HepG2 (cell line): ENCODE measurements around the gene CTIF. TPM values are rescaled to one million over a fixed set of nuclear protein-coding genes. Genes with fewer than 3 reads are reported as not detected.
A peak's percentile ranks its signal among the peaks of the same experiment; 100 is the strongest.

Experiments used
- BCL3 ChIP-seq: sonication (generic); formaldehyde crosslinking; IDR thresholded peaks from 2 replicates; pipeline ENCODE4 v1.5.1; 2020; ENCODE audit warnings: mild to moderate bottlenecking, missing genetic modification reagents, moderate library complexity
- DPF2 ChIP-seq: sonication (generic); formaldehyde crosslinking; IDR thresholded peaks from 2 replicates; pipeline ENCODE4 v1.4.0; 2020; ENCODE audit warnings: mild to moderate bottlenecking, low read depth, missing genetic modification reagents, borderline replicate concordance
- FOSL2 ChIP-seq: sonication (generic); formaldehyde crosslinking; IDR thresholded peaks from 2 replicates; pipeline ENCODE4 v1.4.0; 2020; ENCODE audit warnings: missing genetic modification reagents
- GATAD2A ChIP-seq: IDR thresholded peaks from 2 replicates; pipeline ENCODE4 v1.6.1; 2016
- HMG20B ChIP-seq: conservative IDR thresholded peaks from 2 replicates; pipeline ENCODE4 v1.6.1; 2016; ENCODE audit warnings: missing genetic modification reagents, missing compliant biosample characterization
- KLF13 ChIP-seq: sonication (generic); formaldehyde crosslinking; IDR thresholded peaks from 2 replicates; pipeline ENCODE4 v1.4.0; 2020; ENCODE audit warnings: mild to moderate bottlenecking, missing genetic modification reagents
- KLF16 ChIP-seq, 2 experiments: sonication (generic) in 1 of 2; formaldehyde crosslinking in 1 of 2; IDR thresholded peaks; 2 replicates each; pipeline versions ENCODE4 v1.6.1 to v1.8.0; 2016 to 2023; ENCODE audit warnings: missing genetic modification reagents in 2 of 2, missing compliant biosample characterization in 1 of 2
- KMT2B ChIP-seq: IDR thresholded peaks from 2 replicates; pipeline ENCODE4 v1.6.1; 2016; ENCODE audit warnings: missing genetic modification reagents, missing compliant biosample characterization
- MEIS1 ChIP-seq: sonication (generic); formaldehyde crosslinking; IDR thresholded peaks from 2 replicates; pipeline ENCODE4 v1.9.0; 2021; ENCODE audit warnings: mild to moderate bottlenecking, missing genetic modification reagents, moderate library complexity, borderline replicate concordance
- NKX3-1 ChIP-seq: sonication (generic); formaldehyde crosslinking; IDR thresholded peaks from 2 replicates; pipeline ENCODE4 v1.5.0; 2020; ENCODE audit warnings: missing genetic modification reagents
- PTBP1 ChIP-seq: fragments of 200-400 bp; formaldehyde crosslinking; IDR thresholded peaks from 2 replicates; pipeline ENCODE4 v1.6.1; 2018; ENCODE audit warnings: low read length, low read depth; ENCODE audit not compliant: poor library complexity, severe bottlenecking
- SMARCC2 ChIP-seq: fragments of 450-650 bp; IDR thresholded peaks from 2 replicates; pipeline ENCODE4 v1.6.1; 2017; ENCODE audit warnings: antibody characterized with exemption, mild to moderate bottlenecking
- SP2 ChIP-seq: sonication (generic); formaldehyde crosslinking; IDR thresholded peaks from 2 replicates; pipeline ENCODE4 v1.5.1; 2020; ENCODE audit warnings: mild to moderate bottlenecking, missing genetic modification reagents
- SP5 ChIP-seq: IDR thresholded peaks from 2 replicates; pipeline ENCODE4 v1.6.1; 2016; ENCODE audit warnings: low read depth, borderline replicate concordance
- TAF1 ChIP-seq: sonication (generic); formaldehyde crosslinking; IDR thresholded peaks from 2 replicates; pipeline ENCODE4 v1.4.0; 2020; ENCODE audit warnings: missing genetic modification reagents
- ZNF121 ChIP-seq: sonication (generic); formaldehyde crosslinking; IDR thresholded peaks from 2 replicates; pipeline ENCODE4 v1.5.0; 2020; ENCODE audit warnings: mild to moderate bottlenecking, missing genetic modification reagents
- ZNF205 ChIP-seq: IDR thresholded peaks from 2 replicates; pipeline ENCODE4 v1.6.1; 2018; ENCODE audit warnings: missing biosample characterization, missing genetic modification reagents
- ZNF263 ChIP-seq: sonication (generic); formaldehyde crosslinking; IDR thresholded peaks from 2 replicates; pipeline ENCODE4 v1.4.0; 2020; ENCODE audit warnings: missing genetic modification reagents
- ZNF354B ChIP-seq: sonication (generic); formaldehyde crosslinking; IDR thresholded peaks from 2 replicates; pipeline ENCODE4 v1.8.0; 2022; ENCODE audit warnings: mild to moderate bottlenecking, missing genetic modification reagents
- ZNF691 ChIP-seq: sonication (generic); formaldehyde crosslinking; IDR thresholded peaks from 2 replicates; pipeline ENCODE4 v1.4.0; 2020; ENCODE audit warnings: missing genetic modification reagents, low read depth, mild to moderate bottlenecking, borderline replicate concordance
- ZNF883 ChIP-seq: sonication (generic); formaldehyde crosslinking; IDR thresholded peaks from 2 replicates; pipeline ENCODE4 v1.5.1; 2020; ENCODE audit warnings: mild to moderate bottlenecking, missing genetic modification reagents; ENCODE audit errors: not compliant biosample characterization
- polyA plus RNA-seq, 8 experiments: library from polyadenylated mRNA; depleted of rRNA in 3 of 8; stranded (reverse) in 7 of 8; unstranded in 1 of 8; fragments of >200 nt; fragmentation: Illumina TruSeq in 4 of 8; extraction: Trizol in 4 of 8; gene quantifications; 2 replicates each; pipeline versions ENCODE4 v1.2.1 to v1.2.3, GENCODE V29; 2011 to 2016; ENCODE audit warnings: low read depth in 4 of 8, missing spikeins in 1 of 8, mixed read lengths in 1 of 8; ENCODE audit not compliant: insufficient read depth in 1 of 8
- total RNA-seq, 5 experiments: library from RNA; depleted of rRNA; stranded (reverse); fragments of >200 nt; fragmentation: Illumina TruSeq; extraction: Trizol; gene quantifications; 2 replicates each; pipeline ENCODE4 v1.2.3, GENCODE V29; 2016; ENCODE audit warnings: low read depth in 1 of 5
- TF ChIP-seq, protein P1 (sequence below): IDR thresholded peaks from 2 replicates; pipeline ENCODE4 v1.6.1; 2012; ENCODE audit warnings: inconsistent platforms
- TF ChIP-seq, protein P2 (sequence below): sonication (generic); formaldehyde crosslinking; IDR thresholded peaks from 2 replicates; pipeline ENCODE4 v1.5.0; 2020; ENCODE audit warnings: missing genetic modification reagents, mild to moderate bottlenecking, borderline replicate concordance
- TF ChIP-seq, protein P3 (sequence below): sonication (generic); formaldehyde crosslinking; IDR thresholded peaks from 2 replicates; pipeline ENCODE4 v1.4.0; 2020; ENCODE audit warnings: missing genetic modification reagents

CTIF gene
- total and polyA plus RNA-seq, 2 of the 13 experiments (the other 11 are each of a cell fraction or from before 2014, with no cell fraction given) = 18.2 to 28.0 TPM

GRCh38 chr18:48893608-48894600, 355.1 kb downstream of the CTIF start (continued):
- TF ChIP-seq TAF1 (CRISPR knock-in tag) = peak; percentile 43
- no peak for TF ChIP-seq ZNF354B (CRISPR knock-in tag)
- TF ChIP-seq FOSL2 (CRISPR knock-in tag) = peak; percentile 58
- TF ChIP-seq SMARCC2 = no peak
- TF ChIP-seq, protein P1, sequence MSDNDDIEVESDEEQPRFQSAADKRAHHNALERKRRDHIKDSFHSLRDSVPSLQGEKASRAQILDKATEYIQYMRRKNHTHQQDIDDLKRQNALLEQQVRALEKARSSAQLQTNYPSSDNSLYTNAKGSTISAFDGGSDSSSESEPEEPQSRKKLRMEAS = peak; percentile 73
- no peak for TF ChIP-seq KLF13 (CRISPR knock-in tag)
- TF ChIP-seq, protein P2, sequence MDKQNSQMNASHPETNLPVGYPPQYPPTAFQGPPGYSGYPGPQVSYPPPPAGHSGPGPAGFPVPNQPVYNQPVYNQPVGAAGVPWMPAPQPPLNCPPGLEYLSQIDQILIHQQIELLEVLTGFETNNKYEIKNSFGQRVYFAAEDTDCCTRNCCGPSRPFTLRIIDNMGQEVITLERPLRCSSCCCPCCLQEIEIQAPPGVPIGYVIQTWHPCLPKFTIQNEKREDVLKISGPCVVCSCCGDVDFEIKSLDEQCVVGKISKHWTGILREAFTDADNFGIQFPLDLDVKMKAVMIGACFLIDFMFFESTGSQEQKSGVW (CRISPR knock-in tag) = no peak
- peak; percentile 63; the same call in 1 of the 2 replicates for TF ChIP-seq SP5 (CRISPR knock-in tag)
- peak; percentile 34 for TF ChIP-seq PTBP1
- peak; percentile 54; the same call in 1 of the 2 replicates for TF ChIP-seq ZNF205 (CRISPR knock-in tag)
- peak; percentile 52; the same call in 1 of the 2 replicates for TF ChIP-seq ZNF263 (CRISPR knock-in tag)
- TF ChIP-seq KMT2B (CRISPR knock-in tag) = peak; percentile 52; the same call in 1 of the 2 replicates
- TF ChIP-seq ZNF121 (CRISPR knock-in tag) = no peak
- peak; percentile 28 for TF ChIP-seq ZNF883 (CRISPR knock-in tag)
- peak; percentile 69 for TF ChIP-seq DPF2
- peak; percentile 71; the same call in 1 of the 2 replicates for TF ChIP-seq ZNF691
- peak; percentile 70; the same call in 1 of the 2 replicates for TF ChIP-seq HMG20B (CRISPR knock-in tag)
- no peak for TF ChIP-seq NKX3-1 (CRISPR knock-in tag)
- TF ChIP-seq KLF16 (CRISPR knock-in tag; IDR thresholded peaks at IDR 0.05) = peak in 1 of 2 experiments; percentile 41; a peak in 1 of 4 replicates
- 0 out of 2 replicates have a peak, but pooled peaks have one; percentile 71 for TF ChIP-seq MEIS1 (CRISPR knock-in tag)
- no peak for TF ChIP-seq SP2
- no peak for TF ChIP-seq BCL3
- peak; percentile 77 for TF ChIP-seq GATAD2A (CRISPR knock-in tag)
- TF ChIP-seq, protein P3, sequence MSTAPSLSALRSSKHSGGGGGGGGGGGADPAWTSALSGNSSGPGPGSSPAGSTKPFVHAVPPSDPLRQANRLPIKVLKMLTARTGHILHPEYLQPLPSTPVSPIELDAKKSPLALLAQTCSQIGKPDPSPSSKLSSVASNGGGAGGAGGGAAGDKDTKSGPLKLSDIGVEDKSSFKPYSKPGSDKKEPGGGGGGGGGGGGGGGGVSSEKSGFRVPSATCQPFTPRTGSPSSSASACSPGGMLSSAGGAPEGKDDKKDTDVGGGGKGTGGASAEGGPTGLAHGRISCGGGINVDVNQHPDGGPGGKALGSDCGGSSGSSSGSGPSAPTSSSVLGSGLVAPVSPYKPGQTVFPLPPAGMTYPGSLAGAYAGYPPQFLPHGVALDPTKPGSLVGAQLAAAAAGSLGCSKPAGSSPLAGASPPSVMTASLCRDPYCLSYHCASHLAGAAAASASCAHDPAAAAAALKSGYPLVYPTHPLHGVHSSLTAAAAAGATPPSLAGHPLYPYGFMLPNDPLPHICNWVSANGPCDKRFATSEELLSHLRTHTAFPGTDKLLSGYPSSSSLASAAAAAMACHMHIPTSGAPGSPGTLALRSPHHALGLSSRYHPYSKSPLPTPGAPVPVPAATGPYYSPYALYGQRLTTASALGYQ (CRISPR knock-in tag) = peak; percentile 81
